EH (cell line): Measurements from ENCODE around the gene HERC4.
"Not testable (repeated sequence)": the region's sequence is repeated elsewhere in the genome, so short reads cannot be mapped to it uniquely, and the experiment has no call there.

ENCODE experiments used
- DNase-seq: peaks from one replicate; pipeline ENCODE4 v3.0.0-alpha.2; 2015; ENCODE audit warnings: low read depth

Gene HERC4

DNA sequence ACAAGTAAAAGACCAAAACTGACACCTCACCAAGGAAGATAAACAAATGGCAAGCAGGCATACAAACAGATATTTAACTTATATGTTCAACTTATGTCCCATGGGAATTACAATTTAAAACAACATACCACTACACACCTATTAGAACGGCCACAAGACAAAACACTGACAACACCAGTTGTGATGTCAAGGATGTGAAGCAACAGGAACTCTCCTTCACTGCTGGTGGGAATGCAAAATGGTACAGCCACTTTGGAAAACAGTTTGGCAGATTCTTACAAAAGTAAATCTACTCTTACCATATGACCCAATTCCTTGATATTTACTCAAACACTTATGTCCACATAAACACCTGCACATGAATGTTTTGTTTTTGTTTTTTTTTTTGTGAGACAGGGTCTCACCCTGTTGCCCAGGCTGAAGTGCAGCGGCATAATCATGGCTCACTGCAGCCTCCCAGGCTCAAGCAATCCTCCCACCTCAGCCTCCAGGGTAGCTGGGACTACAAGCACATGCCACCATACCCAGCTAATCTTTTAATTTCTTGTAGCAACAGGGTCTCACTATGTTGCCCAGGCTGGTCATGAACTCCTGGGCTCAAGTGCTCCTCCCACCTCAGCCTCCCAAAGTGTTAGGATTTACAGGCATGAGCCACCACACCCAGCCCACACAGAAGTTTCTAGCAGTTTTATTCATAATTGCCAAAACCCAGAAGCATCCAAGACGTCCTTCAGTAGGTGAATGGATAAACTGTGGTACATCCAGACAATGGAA lies 27.3 kb downstream of the HERC4 start:
- DNase-seq, result no peak

- no peak for DNase-seq
Observed at GRCh38 chr10:68047122-68047521, 28.0 kb downstream of the HERC4 start.

GRCh38 chr10:68046642-68047041 lies 28.4 kb downstream of the HERC4 start:
- no peak for DNase-seq

GRCh38 chr10:68043030-68043429 lies 32.1 kb downstream of the HERC4 start:
- peak; percentile 59 for DNase-seq

GRCh38 chr10:68032113-68032512 lies 43.0 kb downstream of the HERC4 start:
- no peak for DNase-seq

- no peak for DNase-seq
Observed at GRCh38 chr10:68027429-68027828, 47.7 kb downstream of the HERC4 start.

DNA sequence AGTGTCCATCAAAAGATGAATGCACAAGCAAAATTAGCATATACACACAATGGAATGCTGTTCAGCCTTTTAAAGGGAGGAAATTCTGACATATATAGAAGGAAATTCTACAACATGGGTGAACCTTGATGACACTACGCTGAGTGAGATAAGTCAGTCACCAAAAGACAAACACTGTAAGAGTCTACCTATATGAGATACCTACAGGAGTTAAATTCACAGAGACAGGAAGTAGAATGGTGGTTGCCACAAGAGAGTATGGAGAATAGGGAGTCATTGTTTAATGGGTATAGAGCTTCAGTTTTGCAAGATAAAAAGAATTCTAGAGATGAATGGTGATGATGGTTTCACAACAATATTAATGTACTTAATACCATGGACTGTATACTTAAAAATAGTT lies 51.8 kb downstream of the HERC4 start:
- no peak for DNase-seq

DNA sequence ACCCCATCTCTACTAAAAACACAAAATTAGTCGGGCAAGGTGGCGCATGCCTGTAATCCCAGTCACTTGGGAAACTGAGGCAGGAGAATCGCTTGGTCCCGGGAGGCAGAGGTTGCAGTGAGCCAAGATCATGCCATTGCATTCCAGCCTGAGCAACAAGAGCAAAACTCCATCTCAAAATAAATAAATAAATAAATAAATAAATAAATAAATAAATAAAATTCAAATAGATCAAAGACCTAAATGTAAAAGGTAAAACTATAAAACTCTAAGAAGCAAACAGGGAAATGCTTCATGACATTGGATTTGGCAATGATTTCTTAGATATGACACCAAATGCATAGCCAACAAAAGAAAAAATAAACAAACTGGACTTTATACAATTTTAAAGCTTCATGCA lies 52.8 kb downstream of the HERC4 start:
- not testable (repeated sequence) for DNase-seq

GRCh38 chr10:68016519-68016918 lies 58.6 kb downstream of the HERC4 start:
- not testable (repeated sequence) for DNase-seq

- no peak for DNase-seq
Observed at GRCh38 chr10:68010426-68010940, 64.6 kb downstream of the HERC4 start.

DNA sequence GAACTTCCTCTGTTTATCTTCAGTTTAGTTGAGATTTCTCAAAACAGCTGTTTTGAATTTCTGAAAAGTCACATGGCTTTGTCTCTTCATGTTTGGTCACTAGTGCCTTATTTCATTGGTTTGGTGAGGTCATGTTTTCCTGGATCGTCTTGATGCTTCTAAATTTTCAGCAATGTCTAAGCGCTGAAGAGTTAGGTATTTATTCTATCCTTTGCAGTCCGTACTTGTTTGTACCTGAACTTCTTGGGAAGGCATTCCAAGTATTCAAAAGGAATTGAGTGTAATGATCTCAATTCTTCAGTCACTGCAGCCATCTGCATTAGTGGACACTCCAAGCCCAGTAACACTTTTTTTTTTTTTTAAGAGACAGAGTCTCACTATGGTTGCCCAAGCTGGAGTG lies 67.7 kb downstream of the HERC4 start:
- peak; percentile 20 for DNase-seq

GRCh38 chr10:68001539-68001938 lies 73.5 kb downstream of the HERC4 start:
- no peak for DNase-seq

DNA sequence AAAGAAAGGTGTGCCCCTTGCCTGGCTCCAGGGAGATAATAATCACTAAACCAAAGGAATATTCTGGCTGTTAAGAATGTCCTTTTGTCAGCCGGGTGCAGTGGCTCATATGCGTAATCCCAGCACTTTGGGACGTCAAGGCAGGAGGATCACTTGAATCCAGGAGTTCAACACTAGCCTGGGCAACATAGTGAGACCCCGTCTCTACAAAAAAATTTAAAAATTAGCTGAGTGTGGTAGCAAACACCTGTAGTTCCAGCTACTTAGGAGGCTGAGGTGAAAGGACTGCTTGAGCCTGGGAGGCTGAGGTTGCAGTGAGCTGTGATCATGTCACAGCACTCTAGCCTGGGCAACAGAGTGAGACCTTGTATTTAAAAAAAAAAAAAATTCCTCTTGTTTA lies 74.1 kb downstream of the HERC4 start:
- no peak for DNase-seq

GRCh38 chr10:67990093-67990492 lies 85.0 kb downstream of the HERC4 start:
- no peak for DNase-seq

- no peak for DNase-seq
Observed at GRCh38 chr10:67988606-67989005, 86.5 kb downstream of the HERC4 start.

- not testable (repeated sequence) for DNase-seq
Observed at GRCh38 chr10:67982603-67983002, 92.5 kb downstream of the HERC4 start.

- DNase-seq, result no peak
Observed at GRCh38 chr10:67978749-67979148, 96.3 kb downstream of the HERC4 start.

DNA sequence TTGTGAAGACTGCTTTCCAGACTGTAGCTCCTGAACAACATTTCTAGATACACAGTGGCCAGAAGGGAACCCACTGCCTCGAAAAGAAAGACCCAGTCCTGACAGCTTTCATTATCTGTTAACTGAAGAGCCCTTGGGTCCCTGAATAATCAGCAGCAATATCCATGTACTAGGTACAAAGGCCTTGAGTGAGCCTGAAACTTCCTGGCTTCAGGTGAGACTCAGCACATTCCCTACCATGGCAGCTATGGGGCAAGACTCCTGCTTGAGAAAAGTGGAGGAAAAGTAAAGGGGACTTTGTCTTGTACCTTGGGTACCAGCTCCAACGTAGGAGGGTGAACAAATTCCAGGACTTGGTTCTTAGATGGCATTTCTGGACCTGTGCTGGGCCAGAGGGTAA lies 97.8 kb downstream of the HERC4 start:
- no peak for DNase-seq

GRCh38 chr10:67976292-67977245 lies 98.5 kb downstream of the HERC4 start:
- peak; percentile 23 for DNase-seq

GRCh38 chr10:67975871-67976270 lies 99.2 kb downstream of the HERC4 start:
- DNase-seq, result no peak

GRCh38 chr10:67971311-67971710 lies 103.8 kb downstream of the HERC4 start:
- DNase-seq, result no peak

DNA sequence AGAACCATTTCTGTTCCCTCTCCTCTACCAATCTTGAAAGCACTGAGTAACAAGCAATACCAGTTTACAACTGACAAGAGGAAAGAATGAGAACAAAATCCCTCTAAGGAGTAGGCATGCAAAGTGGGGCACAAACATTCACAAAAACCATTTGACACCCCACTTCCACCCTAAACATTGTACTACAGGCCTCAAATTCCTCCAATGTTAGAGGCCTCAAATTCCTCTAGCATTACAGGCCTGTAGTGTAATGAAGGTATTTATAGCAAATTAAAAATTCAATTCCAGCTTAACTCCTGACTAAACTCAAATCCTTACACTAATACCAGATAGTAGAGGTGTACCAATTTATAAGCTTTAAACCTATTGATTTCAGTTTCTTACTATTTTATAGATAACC lies 105.2 kb downstream of the HERC4 start:
- peak; percentile 34 for DNase-seq

DNA sequence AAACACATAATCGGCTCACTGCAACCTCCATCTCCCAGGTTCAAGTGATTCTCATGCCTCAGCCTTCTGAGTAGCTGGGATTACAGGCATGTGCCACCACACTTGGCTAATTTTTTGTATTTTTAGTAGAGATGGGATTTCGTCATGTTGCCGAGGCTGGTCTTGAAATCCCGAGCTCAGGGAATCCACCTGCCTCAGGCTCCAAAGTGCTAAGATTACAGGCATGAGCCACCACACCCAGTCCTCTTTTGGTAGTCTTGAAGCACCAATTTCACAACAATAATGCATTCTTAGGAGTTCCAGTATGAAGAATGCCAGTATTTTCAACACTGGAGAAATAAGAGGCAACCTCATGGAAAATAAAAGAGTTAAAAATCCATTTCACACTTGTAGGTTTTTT lies 109.0 kb downstream of the HERC4 start:
- not testable (repeated sequence) for DNase-seq
